GM21360 (cell line): ENCODE measurements around the gene GATA6.

ENCODE experiments used
- ATAC-seq: cut with Tn5 transposase; IDR thresholded peaks from one replicate; pipeline ENCODE4 v1.9.1; 2021; ENCODE audit warnings: mild to moderate bottlenecking, moderate library complexity; ENCODE audit not compliant: unreplicated experiment

Gene GATA6

GRCh38 chr18:22238036-22238435 is 68.6 kb downstream of the GATA6 start:
- no peak for ATAC-seq

GRCh38 chr18:22238681-22239080 is 69.3 kb downstream of the GATA6 start:
- no peak for ATAC-seq

DNA sequence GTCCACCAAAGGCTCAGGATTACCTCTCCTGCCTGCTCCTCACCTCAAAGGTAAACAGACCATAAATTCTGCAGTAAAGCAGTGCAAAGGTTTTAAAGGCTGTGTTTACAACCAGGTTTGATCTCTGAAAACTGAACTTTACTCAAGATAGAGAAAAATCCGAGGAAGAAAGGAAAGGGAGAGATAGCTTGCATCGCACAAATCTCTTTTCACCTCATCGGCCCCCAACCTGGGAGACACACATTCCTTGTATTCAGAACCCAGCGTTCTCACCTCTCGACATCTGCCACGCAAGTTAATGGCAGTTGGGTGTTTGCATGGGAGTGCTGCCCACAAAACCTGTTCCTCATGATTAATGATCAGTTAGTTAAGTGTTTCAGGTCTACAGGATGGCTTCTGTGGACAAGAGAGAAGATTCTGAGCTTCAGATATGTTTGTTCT is 72.6 kb downstream of the GATA6 start:
- no peak for ATAC-seq

DNA sequence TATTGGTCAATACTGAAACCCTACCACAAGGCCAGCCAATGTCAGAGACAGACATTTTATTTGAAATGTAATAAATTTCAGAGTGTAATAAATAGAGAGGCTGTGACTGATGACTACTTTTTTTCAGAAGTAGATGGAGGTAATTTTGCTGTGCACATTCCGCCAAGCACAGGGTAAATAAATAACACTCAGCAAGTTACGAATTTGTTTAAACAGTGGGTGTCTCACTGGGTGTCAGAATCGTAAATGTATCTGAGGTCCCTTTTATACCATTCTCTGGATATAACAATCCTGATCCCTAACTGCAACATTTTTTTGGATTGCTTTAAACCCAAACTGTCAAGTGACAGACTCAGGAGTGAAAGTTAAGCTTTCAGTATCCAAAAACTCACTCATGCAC is 74.1 kb downstream of the GATA6 start:
- no peak for ATAC-seq

GRCh38 chr18:22250026-22250425 is 80.6 kb downstream of the GATA6 start:
- ATAC-seq: no peak

DNA sequence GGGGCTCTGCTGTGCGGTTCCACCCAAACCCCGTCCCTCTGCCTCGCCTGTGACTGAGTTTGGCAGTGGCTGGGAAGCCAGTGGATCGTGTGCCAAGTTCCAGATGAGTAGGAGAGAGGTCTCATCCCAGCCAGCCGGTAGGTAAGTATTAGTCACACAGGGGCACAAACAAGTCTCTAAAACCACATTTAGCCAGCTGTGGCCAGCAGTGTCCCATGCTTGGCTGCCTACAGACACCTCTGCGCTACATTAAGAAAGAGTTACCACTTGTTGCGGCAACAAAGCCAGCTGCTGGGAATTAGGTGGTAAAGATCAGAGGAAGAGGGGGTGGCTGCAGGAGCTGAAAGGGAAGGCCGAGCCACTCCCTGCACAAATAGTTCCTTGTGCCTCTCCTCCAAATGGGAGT is 81.2 kb downstream of the GATA6 start:
- no peak for ATAC-seq
